ENCODE data around the gene GLIPR1. TPM values are rescaled to one million over a fixed set of nuclear protein-coding genes. Genes with fewer than 3 reads are reported as not detected.
"Not testable (repeated sequence)": the region's sequence is repeated elsewhere in the genome, so short reads cannot be mapped to it uniquely, and the experiment has no call there.

The GLIPR1 gene
- polyA plus RNA-seq, result 1 to 10 TPM; 1.3 to 9.5 (median 7.8) TPM

DNA sequence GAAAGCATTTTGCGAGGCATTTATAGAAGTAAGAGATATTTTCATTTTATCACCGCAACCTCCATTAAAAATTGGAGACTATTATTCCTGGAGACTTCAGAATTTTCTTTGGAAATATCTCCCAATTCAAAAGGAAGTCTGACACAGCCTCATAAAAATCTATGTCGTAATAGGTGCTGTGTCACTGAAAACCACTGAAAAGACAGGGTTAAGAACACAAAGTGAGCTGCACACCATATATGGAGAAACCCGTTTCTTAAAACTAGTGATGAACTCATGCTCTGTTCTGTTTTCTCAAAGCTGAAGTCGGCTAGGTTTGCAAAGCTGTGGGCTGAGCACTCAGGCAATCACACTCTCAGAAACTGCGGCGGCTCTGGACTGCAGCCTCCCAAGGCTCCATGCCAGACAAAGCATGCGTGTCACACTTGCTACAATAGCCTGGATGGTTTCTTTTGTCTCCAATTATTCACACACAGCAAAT, at the start of gene GLIPR1:
GLIPR1 (plus strand) TSS at position 287 of the 481 bp plus-strand sequence; CDS start at position 413, 126 bp downstream.
- 17 to 23% (median 17%) methylated on average over 8 of the region's 8 CpGs for WGBS, 3 donors
- H3K27ac ChIP-seq (ENCODE audit: low read depth, low read length), result no peak within 1 kb of the TSS

DNA sequence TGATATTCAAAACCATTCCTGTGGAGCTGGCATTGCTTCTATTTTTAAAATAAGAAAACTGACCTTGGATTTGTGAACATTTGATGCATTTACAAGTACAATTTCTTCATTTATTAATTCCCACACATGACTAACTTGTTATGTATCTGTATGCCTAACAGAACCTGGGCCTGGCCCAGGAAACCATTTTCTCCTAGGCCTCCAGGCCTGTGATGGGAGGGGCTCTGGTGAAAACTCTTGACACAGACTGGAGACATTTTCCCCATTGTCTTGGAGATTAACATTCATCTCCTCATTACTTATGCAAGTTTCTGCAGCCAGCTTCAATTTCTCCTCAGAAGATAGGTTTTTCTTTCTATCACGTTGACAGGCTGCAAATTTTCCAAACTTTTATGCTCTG, 47.6 kb upstream of the GLIPR1 start:
- WGBS, 3 donors, result 68 to 80% (median 77%) methylated on average over 1 of the region's 1 CpG
- no peak overlapping the region for H3K27ac ChIP-seq (ENCODE audit: low read depth, low read length)

DNA sequence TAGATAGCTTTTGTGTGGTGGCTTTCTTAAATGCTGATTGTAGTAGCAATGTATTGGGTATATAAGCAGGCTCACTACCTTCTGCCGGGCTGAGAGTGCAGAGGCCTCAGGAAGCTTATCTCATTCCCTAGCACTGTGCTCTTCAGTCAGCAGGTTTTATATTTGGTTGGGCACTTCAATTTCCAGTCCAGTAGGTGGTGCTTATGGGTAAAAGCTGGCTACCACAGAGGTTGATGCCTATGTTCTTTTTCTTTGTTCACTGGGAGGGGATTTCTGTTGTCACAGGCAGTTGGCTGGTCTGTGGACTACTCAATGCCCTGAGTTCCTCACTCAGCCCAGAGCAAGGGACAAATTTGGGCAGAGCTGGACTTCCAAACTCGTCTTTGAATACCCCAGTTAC, 43.0 kb upstream of the GLIPR1 start:
- no peak overlapping the region for H3K27ac ChIP-seq (ENCODE audit: low read depth, low read length)
- WGBS, 3 donors, result 57 to 74% (median 72%) methylated on average over 2 of the region's 2 CpGs

DNA sequence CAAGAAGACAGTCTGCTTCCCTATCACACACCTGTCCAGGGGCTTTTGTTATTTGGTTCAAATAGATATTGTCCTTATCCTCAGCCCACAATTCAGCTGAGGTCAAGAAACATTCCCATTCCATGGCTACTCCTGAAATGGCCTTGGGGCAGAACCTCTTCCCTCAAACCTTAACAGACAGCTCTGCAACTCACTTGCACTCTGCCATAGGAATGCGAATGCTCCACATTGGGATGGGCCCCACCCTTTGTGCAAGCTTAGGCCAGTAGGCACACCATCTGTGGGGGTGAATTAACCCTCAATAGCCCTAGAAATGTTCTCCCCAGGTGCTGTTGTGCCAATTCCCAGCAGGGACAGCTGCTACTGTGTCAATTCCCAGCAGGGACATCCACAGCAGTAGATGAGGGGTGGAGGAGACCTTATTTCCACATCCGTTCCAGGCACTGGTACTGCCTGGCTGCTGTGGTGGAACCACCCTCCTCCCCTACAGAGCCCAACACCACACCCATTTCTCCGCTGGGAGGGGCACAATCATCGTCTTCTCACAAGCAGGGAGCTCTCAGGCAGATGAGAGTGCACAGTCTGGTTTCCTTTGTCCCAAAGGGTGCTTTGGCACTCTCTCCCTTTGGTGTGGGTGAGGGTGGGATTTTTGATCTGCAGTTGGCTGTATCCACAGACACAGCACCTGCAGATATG, 42.3 kb upstream of the GLIPR1 start:
- 61 to 73% (median 71%) methylated on average over 4 of the region's 4 CpGs for WGBS, 3 donors
- H3K27ac ChIP-seq (ENCODE audit: low read depth, low read length), result no peak overlapping the region

DNA sequence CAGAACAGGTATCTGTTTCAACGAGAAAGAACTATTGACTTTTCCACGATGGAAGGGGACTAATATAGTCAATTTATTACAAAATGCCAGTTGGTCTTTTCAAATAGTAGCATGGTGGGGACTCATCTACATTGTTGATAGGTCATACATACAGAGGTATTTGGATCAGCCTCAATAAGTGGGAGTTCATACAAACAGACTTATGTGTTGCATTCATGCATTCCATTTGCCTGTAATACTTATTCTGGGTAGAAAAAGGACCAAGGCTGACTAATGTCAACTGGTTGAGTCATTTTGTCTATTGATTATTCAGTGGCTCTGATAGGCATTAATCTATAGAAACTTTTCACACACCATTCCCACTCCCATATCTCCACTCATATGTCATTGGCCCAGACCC, 41.5 kb upstream of the GLIPR1 start:
- 74 to 93% (median 85%) methylated on average over 2 of the region's 2 CpGs for WGBS, 3 donors
- H3K27ac ChIP-seq (ENCODE audit: low read depth, low read length), result no peak overlapping the region

DNA sequence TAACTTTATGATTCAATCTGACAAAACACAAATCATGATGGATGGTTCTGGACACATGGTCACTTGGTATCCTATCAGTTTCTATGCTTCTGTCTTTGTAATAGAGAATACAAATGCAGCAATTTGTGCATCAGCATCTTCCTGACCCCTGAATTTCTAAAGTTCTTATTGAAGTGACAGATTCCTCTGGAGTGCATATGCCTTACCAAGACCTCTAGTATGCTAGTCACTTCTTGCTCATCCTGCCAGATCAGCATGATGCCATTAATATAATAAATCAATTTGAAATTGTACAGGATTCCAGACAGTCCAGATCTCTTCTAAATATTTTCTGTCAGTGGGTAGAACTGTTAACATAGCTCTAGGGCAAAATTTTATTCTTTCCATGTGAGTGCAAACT, 40.6 kb upstream of the GLIPR1 start:
- H3K27ac ChIP-seq (ENCODE audit: low read depth, low read length), result no peak overlapping the region

DNA sequence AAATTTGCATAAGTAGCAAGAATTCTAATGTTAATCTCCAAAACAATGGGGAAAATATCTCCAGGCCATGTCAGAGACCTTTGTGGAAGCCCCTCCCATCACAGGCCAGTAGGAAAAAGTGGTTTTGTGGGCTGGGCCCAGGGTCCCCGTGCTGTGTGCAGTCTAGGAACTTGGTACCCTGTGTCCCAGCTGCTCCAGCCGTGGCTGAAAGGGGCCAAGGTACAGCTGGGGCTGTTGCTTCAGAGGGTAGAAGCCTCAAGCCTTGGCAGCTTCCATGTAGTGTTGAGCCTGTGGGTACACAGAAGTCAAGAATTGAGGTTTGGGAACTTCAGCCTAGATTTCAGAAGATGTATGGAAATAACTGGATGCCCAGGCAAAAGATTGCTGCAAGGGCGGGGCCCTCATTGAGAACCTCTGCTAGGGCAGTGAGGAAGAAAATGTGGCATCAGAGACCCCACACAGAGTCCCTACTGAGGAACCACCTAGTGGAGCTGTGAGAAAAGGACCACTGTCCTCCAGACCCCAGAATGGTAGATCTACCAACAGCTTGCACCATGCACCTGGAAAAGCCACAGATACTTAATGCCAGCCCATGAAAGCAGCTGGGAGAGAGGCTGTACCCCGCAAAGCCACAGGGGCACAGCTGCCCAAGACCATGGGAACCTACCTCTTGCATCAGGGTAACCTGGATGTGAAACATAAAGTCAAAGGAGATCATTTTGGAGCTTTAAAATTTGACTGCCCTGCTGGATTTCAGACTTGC, 38.7 kb upstream of the GLIPR1 start:
- 65 to 75% (median 67%) methylated on average over 4 of the region's 4 CpGs for WGBS, 3 donors
- H3K27ac ChIP-seq (ENCODE audit: low read depth, low read length), result not testable (repeated sequence)

DNA sequence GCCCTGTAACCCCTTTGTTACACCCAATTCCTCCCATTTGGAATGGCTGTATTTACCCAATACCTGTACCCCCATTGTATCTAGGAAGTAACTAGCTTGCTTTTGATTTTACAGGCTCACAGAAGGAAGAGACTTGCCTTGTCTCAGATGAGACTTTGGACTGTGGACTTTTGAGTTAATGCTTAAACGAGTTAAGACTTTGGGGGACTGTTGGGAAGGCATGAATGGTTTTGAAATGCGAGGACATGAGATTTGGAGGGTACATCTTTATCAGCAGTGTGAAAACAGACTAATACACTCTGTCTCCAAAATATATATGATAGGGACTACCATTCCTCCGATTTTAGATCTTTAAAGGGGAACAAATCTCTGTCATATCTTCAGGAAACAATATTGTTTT, 38.1 kb upstream of the GLIPR1 start:
- not testable (repeated sequence) for H3K27ac ChIP-seq (ENCODE audit: low read depth, low read length)
- WGBS, 3 donors, result 23 to 52% (median 49%) methylated on average over 3 of the region's 3 CpGs

DNA sequence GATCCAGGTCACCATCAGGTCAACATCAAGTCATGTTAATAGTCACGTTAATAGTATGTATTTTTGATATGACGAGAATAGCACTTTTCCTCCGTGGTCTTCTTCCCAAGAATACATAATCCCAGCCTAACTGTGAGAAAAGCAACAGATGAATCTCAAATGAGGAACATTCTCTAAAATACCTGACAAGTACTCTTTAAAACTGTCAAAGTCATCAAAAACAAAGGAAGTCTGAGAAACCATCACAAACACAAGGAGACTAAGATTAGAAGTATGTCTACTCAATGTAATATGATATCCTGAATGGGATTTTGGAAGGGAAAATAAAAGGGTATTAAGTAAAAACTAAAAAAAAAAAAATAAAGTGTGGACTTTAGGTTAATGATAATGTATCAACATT, 36.8 kb upstream of the GLIPR1 start:
- H3K27ac ChIP-seq (ENCODE audit: low read depth, low read length), result no peak overlapping the region
- WGBS, 3 donors, result 41 to 56% (median 53%) methylated on average over 3 of the region's 3 CpGs

DNA sequence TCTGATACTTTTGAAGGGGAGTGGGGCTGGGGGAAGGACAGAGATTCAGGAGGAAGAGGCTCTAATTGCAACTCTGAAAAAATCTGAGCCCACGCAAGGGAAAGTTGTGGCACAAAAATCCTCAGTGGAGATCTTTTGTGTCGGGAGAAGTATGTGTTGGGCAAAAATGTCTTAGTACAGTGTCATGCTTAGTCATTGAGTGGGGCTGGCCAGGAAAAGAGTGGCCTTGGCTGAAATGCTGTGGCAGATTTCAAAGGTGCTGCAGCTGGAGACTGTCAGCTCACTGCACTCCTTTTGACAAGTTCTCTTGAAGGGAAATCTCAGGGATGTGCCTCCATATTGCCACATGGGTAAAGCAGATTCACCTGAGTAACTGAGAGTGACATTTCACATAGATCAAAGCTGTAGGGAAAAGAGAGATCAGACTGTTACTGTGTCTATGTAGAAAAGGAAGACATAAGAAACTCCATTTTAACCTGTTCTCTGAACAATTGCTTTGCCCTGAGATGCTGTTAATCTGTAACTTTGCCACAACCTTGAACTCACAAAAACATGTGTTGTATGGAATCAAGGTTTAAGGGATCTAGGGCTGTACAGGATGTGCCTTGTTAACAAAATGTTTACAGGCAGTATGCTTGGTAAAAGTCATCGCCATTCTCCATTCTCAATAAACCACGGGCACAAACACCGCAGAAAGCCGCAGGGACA, 36.0 kb upstream of the GLIPR1 start:
- no peak overlapping the region for H3K27ac ChIP-seq (ENCODE audit: low read depth, low read length)
- WGBS, 3 donors, result 79 to 85% (median 81%) methylated on average over 6 of the region's 6 CpGs

DNA sequence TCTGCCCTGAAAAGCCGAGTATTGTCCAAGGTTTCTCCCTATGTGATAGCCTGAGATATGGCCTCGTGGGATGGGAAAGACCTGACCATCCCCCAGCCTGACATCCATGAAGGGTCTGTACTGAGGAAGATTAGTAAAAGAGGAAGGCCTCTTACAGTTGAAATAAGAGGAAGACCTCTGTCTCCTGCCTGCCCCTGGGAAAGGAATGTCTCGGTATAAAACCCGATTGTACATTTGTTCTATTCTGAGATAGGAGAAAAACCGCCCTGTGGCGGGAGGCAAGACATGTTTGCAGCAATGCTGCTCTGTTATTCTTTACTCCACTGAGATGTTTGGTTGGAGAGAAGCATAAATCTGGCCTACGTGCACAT, 35.4 kb upstream of the GLIPR1 start:
- H3K27ac ChIP-seq (ENCODE audit: low read depth, low read length), result not testable (repeated sequence)
- WGBS, 3 donors, result 63 to 73% (median 69%) methylated on average over 7 of the region's 7 CpGs

DNA sequence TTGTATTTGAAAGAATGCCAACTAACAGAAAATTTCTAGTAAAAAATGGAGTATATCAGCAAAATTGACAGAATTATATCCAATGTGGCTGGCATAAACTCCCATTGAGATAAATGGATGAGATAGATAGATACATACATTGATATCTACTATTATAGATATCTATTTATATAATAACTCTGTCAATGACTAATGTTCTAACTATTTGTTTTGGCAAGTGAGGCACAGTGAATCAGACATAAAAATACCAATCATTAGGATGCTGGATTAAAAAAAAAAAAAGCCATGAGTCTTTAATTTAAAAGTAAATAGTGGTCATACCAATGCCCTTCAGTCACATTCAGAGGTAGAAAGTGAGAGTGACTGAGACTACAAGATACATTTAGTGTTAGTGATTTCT, 33.7 kb upstream of the GLIPR1 start:
- no peak overlapping the region for H3K27ac ChIP-seq (ENCODE audit: low read depth, low read length)

DNA sequence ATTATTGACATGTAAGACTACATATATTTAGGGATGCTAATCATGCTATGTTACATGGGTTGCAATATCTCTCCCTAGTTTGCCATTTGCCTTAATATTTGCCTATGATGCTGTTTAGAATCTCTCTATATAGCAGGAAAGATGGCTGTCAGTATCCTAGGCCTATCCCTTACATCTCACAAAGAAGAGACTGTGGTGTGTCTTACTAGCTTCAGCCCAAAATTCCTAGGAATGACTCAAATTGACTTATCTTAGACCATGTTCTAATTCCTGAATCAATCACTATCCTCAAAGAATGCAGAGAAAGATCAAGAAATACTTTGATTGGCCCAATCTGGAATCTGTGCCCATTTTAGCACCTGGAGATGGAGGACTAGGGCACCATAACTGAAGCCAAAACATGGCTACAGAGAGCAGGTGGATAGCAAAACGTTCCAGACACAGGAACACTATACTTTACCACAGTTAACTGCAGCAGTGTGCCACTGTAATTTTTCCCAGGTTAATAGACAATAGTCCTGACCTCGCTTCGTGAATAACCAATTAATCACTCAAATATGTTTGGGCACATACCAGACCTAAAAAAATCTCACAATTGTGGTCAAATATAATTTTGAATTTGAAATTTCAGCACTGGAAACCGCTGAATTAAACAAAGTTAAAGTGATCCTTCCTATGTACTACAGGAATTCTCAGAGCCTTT, 32.7 kb upstream of the GLIPR1 start:
- 49 to 80% (median 76%) methylated on average over 4 of the region's 4 CpGs for WGBS, 3 donors
- H3K27ac ChIP-seq (ENCODE audit: low read depth, low read length), result no peak overlapping the region

DNA sequence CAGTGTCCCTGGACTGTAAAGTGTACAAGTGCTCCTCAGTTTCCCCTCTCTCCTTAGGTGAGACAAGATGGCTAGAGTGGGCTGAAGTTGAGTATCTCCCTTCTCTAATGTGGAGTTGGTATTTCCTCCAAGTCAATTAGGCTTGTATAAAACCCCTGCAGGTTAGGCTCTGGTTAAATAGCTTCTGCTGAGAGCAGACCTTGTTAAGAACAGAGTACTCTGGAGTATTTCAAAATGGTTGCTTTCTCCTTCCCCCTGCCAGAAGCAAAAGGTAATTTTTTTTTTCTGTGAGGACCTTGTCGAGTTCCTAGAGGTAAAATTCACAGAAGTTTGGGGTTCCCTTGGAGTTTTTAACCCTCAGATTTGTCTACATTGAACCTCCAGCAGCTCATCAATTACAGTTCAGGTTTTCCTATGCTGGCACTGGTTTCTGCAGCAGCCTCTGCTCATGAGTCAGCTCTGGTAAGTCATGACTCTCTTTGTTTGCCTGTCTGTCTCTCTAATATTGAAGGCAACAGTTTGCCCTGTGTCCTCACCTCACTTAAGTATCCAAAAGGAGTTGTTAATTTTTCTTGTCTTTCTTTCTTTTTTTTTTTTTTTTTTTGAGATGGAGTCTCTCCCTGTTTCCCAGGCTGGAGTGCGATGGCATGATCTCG, 27.8 kb upstream of the GLIPR1 start:
- H3K27ac ChIP-seq (ENCODE audit: low read depth, low read length), result no peak overlapping the region
- 83 to 88% (median 84%) methylated on average over 3 of the region's 3 CpGs for WGBS, 3 donors

DNA sequence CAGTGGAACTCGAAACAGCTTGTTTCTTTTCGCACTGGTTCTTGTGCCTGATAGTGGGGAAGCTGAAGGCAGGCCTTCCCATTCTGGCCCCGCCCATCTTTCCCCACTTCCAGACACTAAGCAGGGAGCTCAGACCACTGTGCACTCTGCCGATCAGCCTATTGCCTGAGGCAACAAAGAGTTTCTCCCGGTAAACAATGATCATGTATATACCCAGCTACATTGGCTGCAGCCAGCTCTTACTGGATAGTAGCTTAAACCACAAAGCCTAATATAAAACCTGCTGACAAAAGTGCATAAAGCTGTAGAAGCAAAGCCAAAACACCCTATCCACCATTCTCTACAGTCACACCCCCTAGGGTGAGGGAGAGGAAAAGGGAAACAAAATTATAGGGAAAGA, 24.7 kb upstream of the GLIPR1 start:
- 76 to 82% (median 77%) methylated on average over 5 of the region's 5 CpGs for WGBS, 3 donors
- no peak overlapping the region for H3K27ac ChIP-seq (ENCODE audit: low read depth, low read length)

DNA sequence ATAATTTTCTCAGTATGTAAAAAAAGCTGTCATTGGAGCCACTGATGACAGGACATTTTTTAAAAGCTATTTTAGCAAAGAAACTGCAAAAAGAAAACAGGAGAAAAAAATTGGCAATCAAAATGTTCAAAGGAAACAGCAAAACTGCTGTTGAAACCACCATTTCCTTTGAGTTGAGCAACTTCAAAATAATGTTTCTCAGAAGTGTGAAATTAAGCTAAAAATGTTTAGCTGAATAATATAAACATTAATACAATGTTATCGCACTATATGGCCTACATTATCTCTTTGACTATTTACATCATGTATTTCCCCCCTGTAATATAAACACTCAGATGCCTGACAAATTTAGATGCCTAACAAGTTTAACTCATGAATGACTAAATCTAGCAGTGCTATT, 23.4 kb upstream of the GLIPR1 start:
- WGBS, 3 donors, result 22 to 69% (median 38%) methylated on average over 1 of the region's 1 CpG
- H3K27ac ChIP-seq (ENCODE audit: low read depth, low read length), result no peak overlapping the region

DNA sequence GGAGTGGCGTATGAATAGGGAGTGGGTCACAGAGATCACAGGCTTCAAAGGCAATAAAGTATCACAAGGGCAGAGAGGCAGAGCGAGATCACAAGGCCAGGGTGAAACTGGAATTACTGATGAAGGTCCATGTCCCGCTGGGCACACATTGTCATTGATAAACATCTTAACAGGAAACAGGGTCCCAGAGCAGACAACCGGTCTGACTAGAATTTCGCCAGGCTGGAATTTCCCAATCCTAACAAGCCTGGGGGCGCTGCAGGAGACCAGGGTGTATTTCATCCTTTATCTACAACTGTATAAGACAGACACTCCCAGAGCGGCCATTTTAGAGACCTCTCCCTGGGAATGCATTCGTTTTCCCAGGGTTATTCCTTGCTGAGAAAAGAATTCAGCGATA, 22.7 kb upstream of the GLIPR1 start:
- WGBS, 3 donors, result 62 to 73% (median 69%) methylated on average over 9 of the region's 9 CpGs
- not testable (repeated sequence) for H3K27ac ChIP-seq (ENCODE audit: low read depth, low read length)

DNA sequence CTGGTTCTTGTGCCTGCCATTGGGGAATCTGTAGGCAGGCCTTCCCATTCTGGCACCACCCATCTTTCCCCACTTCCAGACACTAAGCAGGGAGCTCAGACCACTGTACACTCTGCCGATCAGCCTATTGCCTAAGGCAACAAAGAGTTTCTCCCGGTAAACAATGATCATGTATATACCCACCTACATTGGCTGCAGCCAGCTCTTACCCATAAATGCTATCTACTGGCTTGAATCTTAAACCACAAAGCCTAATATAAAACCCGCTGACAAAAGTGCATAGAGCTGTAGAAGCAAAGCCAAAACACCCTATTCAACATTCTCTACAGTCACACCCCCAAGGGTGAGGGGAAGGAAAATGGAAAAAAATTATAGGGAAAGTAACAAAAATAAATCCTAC, 20.8 kb upstream of the GLIPR1 start:
- WGBS, 3 donors, result 86 to 92% (median 87%) methylated on average over 3 of the region's 3 CpGs
- no peak overlapping the region for H3K27ac ChIP-seq (ENCODE audit: low read depth, low read length)

DNA sequence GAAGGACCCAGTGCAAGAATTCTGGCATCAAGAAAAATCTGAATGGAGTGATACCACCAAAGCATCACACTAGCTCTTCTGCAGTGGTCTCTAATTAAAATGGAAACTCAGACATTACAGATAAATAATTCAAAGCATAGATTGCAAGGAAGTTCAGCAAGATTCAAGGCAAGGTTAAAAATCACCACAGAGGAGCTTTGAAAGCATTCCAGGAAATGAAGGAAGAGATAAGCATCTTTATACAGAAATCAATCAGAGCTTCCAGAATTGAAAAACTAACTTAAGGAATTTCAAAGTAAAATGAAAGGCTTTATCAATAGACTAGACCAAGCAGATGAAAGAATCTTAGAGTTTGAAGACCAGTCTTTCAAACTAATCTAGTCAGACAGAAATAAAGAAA, 20.4 kb upstream of the GLIPR1 start:
- H3K27ac ChIP-seq (ENCODE audit: low read depth, low read length), result no peak overlapping the region

Measured in adipose tissue (tissue), 3 donors.